ENCODE results near the gene CDC23. TPM values are rescaled to one million over a fixed set of nuclear protein-coding genes. Genes with fewer than 3 reads are reported as not detected.
A peak's percentile ranks its signal among the peaks of the same experiment; 100 is the strongest.

Gene CDC23
- polyA plus RNA-seq, 3 donors, result 7.8 to 15.9 (median 12.8) TPM

DNA sequence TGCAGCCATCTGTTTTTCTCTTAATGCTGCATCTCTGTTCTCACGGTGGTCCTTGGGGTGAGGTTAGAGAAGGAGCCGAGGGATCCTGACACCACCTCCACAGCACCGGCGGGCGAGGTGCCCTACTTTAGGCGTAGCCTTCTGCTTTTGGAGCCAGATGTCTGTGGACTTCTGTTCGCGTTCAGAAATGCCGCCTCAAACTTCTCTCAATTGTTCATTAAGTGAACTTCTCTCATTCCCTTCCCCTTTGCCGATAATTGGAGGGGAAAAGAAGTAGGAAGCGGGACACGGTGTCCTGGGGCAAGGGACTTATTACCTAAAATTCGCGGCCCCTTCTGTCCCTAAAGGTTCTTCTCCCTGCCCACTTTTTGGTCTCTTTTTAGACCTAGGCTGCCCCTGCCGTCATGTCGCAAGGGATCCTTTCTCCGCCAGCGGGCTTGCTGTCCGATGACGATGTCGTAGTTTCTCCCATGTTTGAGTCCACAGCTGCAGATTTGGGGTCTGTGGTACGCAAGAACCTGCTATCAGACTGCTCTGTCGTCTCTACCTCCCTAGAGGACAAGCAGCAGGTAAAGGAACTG is 33.8 kb downstream of the CDC23 start:
- Mint-ChIP-seq H3K27ac (peak overlapping the region in 3 of 7 donors; percentile 1 to 75 (median 68)), H3K4me3 (peak overlapping the region in 1 of 2 donors; percentile 16), H3K27me3 (ENCODE audit: low read depth in 3 of 3) (no peaks in the 10 kb centered on the region), H3K9me3 (no peaks in the 10 kb centered on the region), H3K36me3 (peaks cover 41 to 60% of the 10 kb centered on the region in 2 donors), H3K4me1 (no peaks in the 10 kb centered on the region)
- H2AFZ ChIP-seq (ENCODE audit: insufficient read depth, low read depth, low read length, poor library complexity, severe bottlenecking), result peak overlapping the region; percentile 93
- DNase-seq, result no peak
- H3K9me3 ChIP-seq (replicated peaks in 1 of 2; ENCODE audit: control insufficient read depth in 1 of 2, insufficient read depth in 1 of 2, low read length in 2 of 2), result no peaks in the 10 kb centered on the region
- H3K27ac ChIP-seq (ENCODE audit: low read depth in 1 of 2, low read length in 2 of 2), result no peak overlapping the region
- peaks cover 5% of the 10 kb centered on the region for H4K20me1 ChIP-seq (ENCODE audit: insufficient read depth, low read length)
- peaks cover 24 to 28% of the 10 kb centered on the region in 2 donors for H3K4me1 ChIP-seq (ENCODE audit: control insufficient read depth in 1 of 2, insufficient read depth in 2 of 2, low read length in 2 of 2)
- peak overlapping the region; percentile 99 for H3K4me2 ChIP-seq (replicated peaks; ENCODE audit: extremely low read depth, low read length, poor library complexity, severe bottlenecking)
- no peak overlapping the region for H3K9ac ChIP-seq (ENCODE audit: insufficient read depth, low read length, poor library complexity, severe bottlenecking)
- peak overlapping the region; percentile 73 to 94 (median 79) for H3K4me3 ChIP-seq (replicated peaks in 1 of 3; ENCODE audit: low read depth in 2 of 3, low read length in 3 of 3)
- peaks cover 62% of the 10 kb centered on the region for H3K79me2 ChIP-seq (ENCODE audit: insufficient read depth, low read length)
- peaks cover 35 to 55% of the 10 kb centered on the region in 2 donors for H3K36me3 ChIP-seq (replicated peaks in 1 of 2; ENCODE audit: control insufficient read depth in 1 of 2, insufficient read depth in 2 of 2, low read length in 2 of 2)
- intact Hi-C loops (cut with micrococcal nuclease), result loop anchor here in 1 of 2 donors (5.0 to 10.0 kb wide), 3 partner anchors 33 to 365 kb away; partner anchors contain the start of genes CDC23, ETF1 and FAM53C
- H3K27me3 ChIP-seq (ENCODE audit: control insufficient read depth in 2 of 2, insufficient read depth in 2 of 2, low read length in 2 of 2), result no peaks in the 10 kb centered on the region
- TF ChIP-seq, protein P1, sequence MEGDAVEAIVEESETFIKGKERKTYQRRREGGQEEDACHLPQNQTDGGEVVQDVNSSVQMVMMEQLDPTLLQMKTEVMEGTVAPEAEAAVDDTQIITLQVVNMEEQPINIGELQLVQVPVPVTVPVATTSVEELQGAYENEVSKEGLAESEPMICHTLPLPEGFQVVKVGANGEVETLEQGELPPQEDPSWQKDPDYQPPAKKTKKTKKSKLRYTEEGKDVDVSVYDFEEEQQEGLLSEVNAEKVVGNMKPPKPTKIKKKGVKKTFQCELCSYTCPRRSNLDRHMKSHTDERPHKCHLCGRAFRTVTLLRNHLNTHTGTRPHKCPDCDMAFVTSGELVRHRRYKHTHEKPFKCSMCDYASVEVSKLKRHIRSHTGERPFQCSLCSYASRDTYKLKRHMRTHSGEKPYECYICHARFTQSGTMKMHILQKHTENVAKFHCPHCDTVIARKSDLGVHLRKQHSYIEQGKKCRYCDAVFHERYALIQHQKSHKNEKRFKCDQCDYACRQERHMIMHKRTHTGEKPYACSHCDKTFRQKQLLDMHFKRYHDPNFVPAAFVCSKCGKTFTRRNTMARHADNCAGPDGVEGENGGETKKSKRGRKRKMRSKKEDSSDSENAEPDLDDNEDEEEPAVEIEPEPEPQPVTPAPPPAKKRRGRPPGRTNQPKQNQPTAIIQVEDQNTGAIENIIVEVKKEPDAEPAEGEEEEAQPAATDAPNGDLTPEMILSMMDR (IDR thresholded peaks at IDR 0.05), result no peak
- WGBS (ENCODE audit: insufficient coverage), result 3% methylated on average over 11 of the region's 23 CpGs

DNA sequence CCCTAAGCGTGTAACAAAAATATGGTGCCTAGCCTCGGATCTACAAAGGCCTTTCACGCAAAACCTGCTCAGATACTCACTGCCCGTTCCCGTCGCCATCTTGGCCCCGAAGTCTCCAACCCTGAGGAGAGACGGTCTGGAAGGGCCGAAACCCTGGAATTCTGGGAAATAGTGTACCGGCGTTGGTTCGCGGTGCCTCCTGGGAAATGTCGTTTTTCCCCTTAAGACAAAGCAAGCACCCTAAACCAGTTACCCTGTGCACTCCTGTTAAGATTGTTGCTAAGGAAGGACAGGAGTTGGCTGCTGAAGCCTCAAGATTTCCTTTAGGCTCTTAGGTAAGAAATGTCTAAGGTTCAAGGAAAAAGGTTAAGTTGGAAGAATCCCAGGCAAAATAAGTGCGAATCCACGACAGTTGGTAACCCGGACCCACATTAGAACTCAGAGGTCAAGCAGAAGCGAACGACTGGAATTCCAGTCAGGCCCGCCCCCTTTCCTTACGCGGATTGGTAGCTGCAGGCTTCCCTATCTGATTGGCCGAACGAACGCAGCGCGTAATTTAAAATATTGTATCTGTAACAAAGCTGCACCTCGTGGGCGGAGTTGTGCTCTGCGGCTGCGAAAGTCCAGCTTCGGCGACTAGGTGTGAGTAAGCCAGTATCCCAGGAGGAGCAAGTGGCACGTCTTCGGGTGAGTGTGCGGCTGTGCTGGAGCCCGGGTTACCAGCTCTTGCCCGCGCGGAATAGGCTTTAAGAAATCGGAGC is 34.4 kb downstream of the CDC23 start, which contains the start of the genes BRD8 and KIF20A:
Gene BRD8 (minus strand): TSS at position 115 of the 761 bp plus-strand sequence. CDS start 16 bp downstream, at position 99.
Gene KIF20A (plus strand): TSS at position 597 of the 761 bp plus-strand sequence. CDS start 569 bp downstream, outside the sequence.
- Mint-ChIP-seq H3K27me3 (ENCODE audit: low read depth in 3 of 3) (no peaks in the 10 kb centered on the region), H3K4me1 (peaks cover 1% of the 10 kb centered on the region), H3K27ac (peak within 1 kb of the TSS in 3 of 7 donors; percentile 1 to 75 (median 68)), H3K36me3 (peaks cover 36 to 60% of the 10 kb centered on the region in 2 donors), H3K9me3 (no peaks in the 10 kb centered on the region), H3K4me3 (peak within 1 kb of the TSS in 1 of 2 donors; percentile 16)
- TF ChIP-seq, protein P1 (IDR thresholded peaks at IDR 0.05), result no peak
- Histone ChIP-seq H3K9ac (ENCODE audit: insufficient read depth, low read length, poor library complexity, severe bottlenecking) (peak within 1 kb of the TSS; percentile 64), H3K36me3 (replicated peaks in 1 of 2; ENCODE audit: control insufficient read depth in 1 of 2, insufficient read depth in 2 of 2, low read length in 2 of 2) (peaks cover 34 to 55% of the 10 kb centered on the region in 2 donors), H2AFZ (ENCODE audit: insufficient read depth, low read depth, low read length, poor library complexity, severe bottlenecking) (peak within 1 kb of the TSS; percentile 93), H3K4me2 (replicated peaks; ENCODE audit: extremely low read depth, low read length, poor library complexity, severe bottlenecking) (peak within 1 kb of the TSS; percentile 99), H3K27ac (ENCODE audit: low read depth in 1 of 2, low read length in 2 of 2) (peak within 1 kb of the TSS; percentile 15 to 63), H3K27me3 (ENCODE audit: control insufficient read depth in 2 of 2, insufficient read depth in 2 of 2, low read length in 2 of 2) (no peaks in the 10 kb centered on the region), H3K9me3 (replicated peaks in 1 of 2; ENCODE audit: control insufficient read depth in 1 of 2, insufficient read depth in 1 of 2, low read length in 2 of 2) (no peaks in the 10 kb centered on the region), H3K4me1 (ENCODE audit: control insufficient read depth in 1 of 2, insufficient read depth in 2 of 2, low read length in 2 of 2) (peaks cover 25 to 31% of the 10 kb centered on the region in 2 donors), H3K4me3 (replicated peaks in 1 of 3; ENCODE audit: low read depth in 2 of 3, low read length in 3 of 3) (peak within 1 kb of the TSS; percentile 73 to 94 (median 79)), H4K20me1 (ENCODE audit: insufficient read depth, low read length) (peaks cover 5% of the 10 kb centered on the region), H3K79me2 (ENCODE audit: insufficient read depth, low read length) (peaks cover 64% of the 10 kb centered on the region)
- DNase-seq, result peak; percentile 86 to 95 (median 89)
- intact Hi-C loops (cut with micrococcal nuclease), result loop anchor here in 1 of 2 donors (5.0 to 10.0 kb wide), 3 partner anchors 34 to 366 kb away; partner anchors contain the start of genes CDC23, ETF1 and FAM53C
- WGBS (ENCODE audit: insufficient coverage), result 0% methylated on average over 28 of the region's 41 CpGs
